Brain microvascular endothelial cell (primary cell): ENCODE measurements around the gene SLC43A3.

Experiments
- DNase-seq: peaks from one replicate; pipeline ENCODE4 v3.0.0-alpha.2; 2020
- H3K27ac ChIP-seq: fragments of 250-450 bp; sonication (Bioruptor Pico); 2 replicates; pipeline ENCODE4 v1.5.1; 2020; ENCODE audit warnings: mild to moderate bottlenecking, moderate library complexity
- H3K27me3 ChIP-seq: fragments of 250-450 bp; sonication (Bioruptor Pico); replicated peaks from 2 replicates; pipeline ENCODE4 v1.5.1; 2020; ENCODE audit warnings: mild to moderate bottlenecking
- H3K36me3 ChIP-seq: fragments of 250-450 bp; sonication (Bioruptor Pico); replicated peaks from 2 replicates; pipeline ENCODE4 v1.5.1; 2020; ENCODE audit warnings: mild to moderate bottlenecking
- H3K4me3 ChIP-seq: 2 replicates; pipeline ENCODE4 v1.5.1; 2011; ENCODE audit warnings: low read depth, mild to moderate bottlenecking, control low read depth, low read length, moderate library complexity
- CTCF ChIP-seq: IDR thresholded peaks from 2 replicates; pipeline ENCODE4 v1.5.1; 2011; ENCODE audit warnings: low read depth, mild to moderate bottlenecking, moderate library complexity, low read length, control low read depth, inconsistent platforms; ENCODE audit errors: missing control alignments
- in situ Hi-C: cut with HindIII; loops from 2 replicates; pipeline ENCODE4 v1.10.0; 2017; ENCODE audit warnings: low sequenced_read_pairs, low pct_ligation_motif_present

The SLC43A3 gene

GRCh38 chr11:57458410-57459163 lies 31.7 kb upstream of the SLC43A3 start:
- Histone ChIP-seq H3K36me3 (no peaks in the 10 kb centered on the region), H3K27ac (no peak overlapping the region), H3K27me3 (peaks cover 47% of the 10 kb centered on the region), H3K4me3 (peak overlapping the region; percentile 24)
- in situ Hi-C loops: no loop called here
- peak; percentile 87 for TF ChIP-seq CTCF
- peak; percentile 2 for DNase-seq

- H3K27ac ChIP-seq: no peak overlapping the region
- DNase-seq: no peak
- in situ Hi-C loops: no loop called here
- H3K36me3 ChIP-seq: no peaks in the 10 kb centered on the region
- no peak overlapping the region for H3K4me3 ChIP-seq
- TF ChIP-seq CTCF: no peak
- H3K27me3 ChIP-seq: peaks cover 44% of the 10 kb centered on the region
Observed at GRCh38 chr11:57458060-57458409, 31.1 kb upstream of the SLC43A3 start.

GRCh38 chr11:57457643-57458023 lies 30.7 kb upstream of the SLC43A3 start:
- H3K36me3 ChIP-seq: no peaks in the 10 kb centered on the region
- H3K27me3 ChIP-seq: peaks cover 40% of the 10 kb centered on the region
- H3K4me3 ChIP-seq: no peak overlapping the region
- no peak for TF ChIP-seq CTCF
- DNase-seq: no peak
- in situ Hi-C loops: no loop called here
- H3K27ac ChIP-seq: no peak overlapping the region

GRCh38 chr11:57456960-57457642 lies 30.2 kb upstream of the SLC43A3 start:
- Histone ChIP-seq H3K27ac (no peak overlapping the region), H3K4me3 (no peak overlapping the region), H3K36me3 (no peaks in the 10 kb centered on the region), H3K27me3 (peaks cover 38% of the 10 kb centered on the region)
- in situ Hi-C loops: no loop called here
- TF ChIP-seq CTCF: peak; percentile 98
- peak; percentile 73 for DNase-seq

- TF ChIP-seq CTCF: no peak
- H3K27ac ChIP-seq: no peak overlapping the region
- H3K27me3 ChIP-seq: peaks cover 13% of the 10 kb centered on the region
- no peak overlapping the region for H3K4me3 ChIP-seq
- no peaks in the 10 kb centered on the region for H3K36me3 ChIP-seq
- DNase-seq: no peak
- in situ Hi-C loops: no loop called here
Observed at GRCh38 chr11:57453543-57454177, 26.7 kb upstream of the SLC43A3 start.
